Ishikawa (cell line): Measurements from ENCODE around the gene FAM170B.

Experiments used
- NFIC ChIP-seq: IDR thresholded peaks from 2 replicates; pipeline ENCODE4 v1.6.1; 2012
- TF ChIP-seq, protein P1 (sequence below): IDR thresholded peaks from 2 replicates; pipeline ENCODE4 v1.6.1; 2012; ENCODE audit warnings: low read depth, mild to moderate bottlenecking

DNA sequence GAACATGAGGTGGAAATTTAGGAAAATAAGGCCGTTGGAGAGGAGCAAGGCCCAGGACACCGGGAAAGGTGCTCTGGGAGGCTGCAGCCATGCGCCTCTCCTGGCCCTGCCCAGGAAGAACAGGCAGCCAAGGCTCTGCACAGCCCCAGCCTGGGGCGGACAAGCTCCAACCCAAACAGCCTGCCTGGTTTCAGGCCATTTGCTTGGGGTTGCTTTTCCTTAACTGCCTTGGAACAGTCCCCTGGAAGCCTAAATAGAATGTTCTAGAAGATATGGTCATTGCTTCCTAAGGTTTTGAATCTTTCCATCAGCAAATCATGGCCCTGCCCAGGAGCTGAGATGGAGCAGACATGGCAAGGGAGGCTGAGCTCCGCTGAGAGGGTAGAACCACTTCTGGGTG, 29.5 kb downstream of the FAM170B start:
- no peak for TF ChIP-seq NFIC
- TF ChIP-seq, protein P1, sequence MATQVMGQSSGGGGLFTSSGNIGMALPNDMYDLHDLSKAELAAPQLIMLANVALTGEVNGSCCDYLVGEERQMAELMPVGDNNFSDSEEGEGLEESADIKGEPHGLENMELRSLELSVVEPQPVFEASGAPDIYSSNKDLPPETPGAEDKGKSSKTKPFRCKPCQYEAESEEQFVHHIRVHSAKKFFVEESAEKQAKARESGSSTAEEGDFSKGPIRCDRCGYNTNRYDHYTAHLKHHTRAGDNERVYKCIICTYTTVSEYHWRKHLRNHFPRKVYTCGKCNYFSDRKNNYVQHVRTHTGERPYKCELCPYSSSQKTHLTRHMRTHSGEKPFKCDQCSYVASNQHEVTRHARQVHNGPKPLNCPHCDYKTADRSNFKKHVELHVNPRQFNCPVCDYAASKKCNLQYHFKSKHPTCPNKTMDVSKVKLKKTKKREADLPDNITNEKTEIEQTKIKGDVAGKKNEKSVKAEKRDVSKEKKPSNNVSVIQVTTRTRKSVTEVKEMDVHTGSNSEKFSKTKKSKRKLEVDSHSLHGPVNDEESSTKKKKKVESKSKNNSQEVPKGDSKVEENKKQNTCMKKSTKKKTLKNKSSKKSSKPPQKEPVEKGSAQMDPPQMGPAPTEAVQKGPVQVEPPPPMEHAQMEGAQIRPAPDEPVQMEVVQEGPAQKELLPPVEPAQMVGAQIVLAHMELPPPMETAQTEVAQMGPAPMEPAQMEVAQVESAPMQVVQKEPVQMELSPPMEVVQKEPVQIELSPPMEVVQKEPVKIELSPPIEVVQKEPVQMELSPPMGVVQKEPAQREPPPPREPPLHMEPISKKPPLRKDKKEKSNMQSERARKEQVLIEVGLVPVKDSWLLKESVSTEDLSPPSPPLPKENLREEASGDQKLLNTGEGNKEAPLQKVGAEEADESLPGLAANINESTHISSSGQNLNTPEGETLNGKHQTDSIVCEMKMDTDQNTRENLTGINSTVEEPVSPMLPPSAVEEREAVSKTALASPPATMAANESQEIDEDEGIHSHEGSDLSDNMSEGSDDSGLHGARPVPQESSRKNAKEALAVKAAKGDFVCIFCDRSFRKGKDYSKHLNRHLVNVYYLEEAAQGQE, result no peak
